GM12891 (cell line): Measurements from ENCODE around the gene TRIM31.

ENCODE experiments used
- POLR2A ChIP-seq: IDR thresholded peaks from 2 replicates; pipeline ENCODE4 v1.6.1; 2011; ENCODE audit warnings: low read depth, low read length, control low read depth
- POLR2AphosphoS5 ChIP-seq: IDR thresholded peaks from 2 replicates; pipeline ENCODE4 v1.6.1; 2011; ENCODE audit warnings: low read depth, low read length, control low read depth
- TAF1 ChIP-seq: IDR thresholded peaks from 2 replicates; pipeline ENCODE4 v1.6.1; 2011; ENCODE audit warnings: low read depth, low read length, control low read depth

DNA sequence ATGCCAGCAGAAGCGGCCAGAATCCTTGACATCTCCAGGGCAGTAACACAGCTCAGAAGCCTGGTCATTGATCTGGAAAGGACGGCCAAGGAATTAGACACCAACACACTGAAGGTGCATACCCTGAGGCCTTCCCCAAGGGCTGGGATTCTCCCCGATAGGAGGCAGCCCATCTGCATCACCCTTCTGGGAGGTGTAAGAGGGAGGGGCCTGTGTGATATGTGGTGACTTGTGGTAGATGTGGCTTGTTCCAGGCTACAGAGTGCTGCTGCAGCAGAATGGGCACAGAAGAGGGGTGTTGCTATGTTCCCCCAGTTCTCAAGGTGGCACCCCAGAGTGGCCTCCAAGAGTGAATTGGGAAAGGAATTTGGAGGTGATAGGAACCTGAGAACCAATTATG lies 34.2 kb upstream of the TRIM31 start:
- no peak for TF ChIP-seq POLR2A
- no peak for TF ChIP-seq POLR2AphosphoS5
- no peak for TF ChIP-seq TAF1
